B cell (primary cell): ENCODE data around the gene CCDC6.

Experiments used
- CTCF ChIP-seq: fragments of 200-600 bp; IDR thresholded peaks from one replicate; pipeline ENCODE4 v1.8.0; 2022; ENCODE audit warnings: antibody characterized with exemption, mild to moderate bottlenecking
- EZH2 ChIP-seq: IDR thresholded peaks from 2 replicates; pipeline ENCODE4 v1.6.1; 2012; ENCODE audit warnings: borderline replicate concordance, low read depth, mild to moderate bottlenecking, moderate library complexity, low read length; ENCODE audit not compliant: insufficient read depth, poor library complexity, severe bottlenecking

- TF ChIP-seq CTCF (no peak), EZH2 (no peak)
Measured at GRCh38 chr10:59792812-59793211, 113.5 kb downstream of the CCDC6 start.
